PC-9 (cell line): Measurements from ENCODE around the gene GFM1. TPM values are rescaled to one million over a fixed set of nuclear protein-coding genes. Genes with fewer than 3 reads are reported as not detected.

Experiments
- BruUV-seq: library from RNA; stranded (reverse); fragments of 400-500 nt; replicated peaks from 2 replicates; lab custom pipeline; 2021; lab: Mats Ljungman, UMichigan
- CTCF ChIA-PET: fragments of 300-600 bp; sonication (Branson Sonifier 250); formaldehyde crosslinking; loops from one replicate; lab custom pipeline; 2022; ENCODE audit warnings: antibody characterized with exemption; lab: Charles Lee
- POLR2A ChIA-PET: fragments of 300-600 bp; sonication (Branson Sonifier 250); formaldehyde crosslinking; loops from one replicate; lab custom pipeline; 2022; ENCODE audit warnings: antibody characterized with exemption; ENCODE audit not compliant: unreplicated experiment; lab: Charles Lee
- DNase-seq, 2 experiments: peaks; one replicate each; pipeline versions ENCODE4 v3.0.0 to v3.0.0-alpha.2; 2015 to 2022; ENCODE audit warnings: mixed read lengths in 1 of 2
- H2AFZ ChIP-seq: fragments of 200-600 bp; sonication (generic); 2 replicates; pipeline ENCODE4 v1.8.1; 2017; ENCODE audit warnings: antibody characterized with exemption
- H3F3A ChIP-seq: fragments of 200-600 bp; sonication (generic); 2 replicates; pipeline ENCODE4 v1.8.1; 2017; ENCODE audit warnings: antibody characterized with exemption, mild to moderate bottlenecking, low read depth; ENCODE audit not compliant: insufficient read depth
- H3K27ac ChIP-seq: fragments of 200-600 bp; sonication (generic); 2 replicates; pipeline ENCODE4 v1.6.1; 2016; ENCODE audit warnings: mixed run types
- H3K27me3 ChIP-seq: fragments of 200-600 bp; sonication (generic); 2 replicates; pipeline ENCODE4 v1.6.1; 2016; ENCODE audit warnings: low read depth, mixed run types; ENCODE audit not compliant: insufficient read depth
- H3K36me3 ChIP-seq: fragments of 200-600 bp; sonication (generic); 2 replicates; pipeline ENCODE4 v1.6.1; 2016; ENCODE audit warnings: low read depth, mixed run types
- H3K4me1 ChIP-seq: fragments of 200-600 bp; sonication (generic); replicated peaks from 2 replicates; pipeline ENCODE4 v1.6.1; 2016; ENCODE audit warnings: mixed run types; ENCODE audit not compliant: insufficient read depth
- H3K4me2 ChIP-seq: fragments of 200-600 bp; sonication (generic); 2 replicates; pipeline ENCODE4 v1.6.1; 2017; ENCODE audit warnings: mixed run types
- H3K4me3 ChIP-seq: fragments of 200-600 bp; sonication (generic); 2 replicates; pipeline ENCODE4 v1.6.1; 2016; ENCODE audit warnings: mixed run types
- H3K79me2 ChIP-seq: fragments of 200-600 bp; sonication (generic); 2 replicates; pipeline ENCODE4 v1.6.1; 2017; ENCODE audit warnings: low read depth, mixed run types
- H3K9me2 ChIP-seq: fragments of 200-600 bp; sonication (generic); 2 replicates; pipeline ENCODE4 v1.8.1; 2017; ENCODE audit warnings: mild to moderate bottlenecking; ENCODE audit not compliant: insufficient read depth
- H3K9me3 ChIP-seq: fragments of 200-600 bp; sonication (generic); 2 replicates; pipeline ENCODE4 v1.8.1; 2016; ENCODE audit warnings: low read depth; ENCODE audit not compliant: insufficient read depth
- H4K20me1 ChIP-seq: fragments of 200-600 bp; sonication (generic); 2 replicates; pipeline ENCODE4 v1.8.1; 2017; ENCODE audit not compliant: insufficient read depth
- EZH2 ChIP-seq: fragments of 200-600 bp; sonication (generic); IDR thresholded peaks from 2 replicates; pipeline ENCODE4 v1.8.0; 2017; ENCODE audit warnings: antibody characterized with exemption, low read depth
- intact Hi-C: fragments of 100-400 bp; cut with micrococcal nuclease; formaldehyde crosslinking; loops from one replicate; pipeline ENCODE4 v1.10.0; 2022; ENCODE audit not compliant: unreplicated experiment
- total RNA-seq: library from RNA; stranded (reverse); gene quantifications from 2 replicates; pipeline ENCODE4 v1.2.3, GENCODE V29; 2021
- TF ChIP-seq, protein P1 (sequence below): fragments of 200-600 bp; sonication (generic); conservative IDR thresholded peaks from 2 replicates; pipeline ENCODE4 v1.6.1; 2017; ENCODE audit warnings: mixed run types, antibody characterized with exemption, mild to moderate bottlenecking, moderate library complexity

GFM1 gene
- total RNA-seq, 1 experiment from 2014 or later = 43.0 TPM

DNA sequence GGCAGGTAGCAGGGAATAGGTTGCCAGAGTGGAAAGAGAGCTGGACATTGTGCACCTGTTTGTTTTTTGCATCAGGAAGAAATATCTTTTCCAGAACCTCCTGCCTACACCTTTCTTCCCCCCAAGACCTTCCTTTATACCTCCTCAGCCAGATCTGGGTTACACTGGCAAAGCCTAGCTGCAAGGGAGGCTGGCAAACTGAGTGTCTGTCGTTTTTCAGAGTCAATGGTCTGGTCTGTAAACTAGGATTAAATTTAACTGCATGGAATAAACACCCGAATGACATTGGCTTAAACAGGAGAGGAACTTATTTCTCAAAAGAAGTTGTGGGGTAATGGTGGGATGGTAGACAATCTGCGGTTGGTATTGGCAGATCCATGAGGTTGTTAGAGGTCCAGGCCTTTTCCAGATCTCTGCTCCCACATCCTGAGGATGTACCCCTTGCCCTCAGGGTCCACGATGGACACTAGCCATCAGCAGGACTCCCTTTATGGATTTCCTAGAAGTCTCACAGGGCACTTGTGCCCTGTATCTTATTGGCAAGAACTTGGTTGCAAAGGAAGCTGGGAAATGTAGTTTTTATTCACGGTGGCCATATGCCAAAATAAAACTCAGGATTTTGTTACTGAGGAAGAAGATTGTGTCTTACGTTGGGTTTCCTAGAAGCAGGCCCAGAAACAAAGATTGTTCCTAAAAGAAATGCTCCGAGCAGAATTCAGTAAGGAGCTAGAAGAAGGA lies 91.1 kb downstream of the GFM1 start:
- intact Hi-C loops = no loop called here

DNA sequence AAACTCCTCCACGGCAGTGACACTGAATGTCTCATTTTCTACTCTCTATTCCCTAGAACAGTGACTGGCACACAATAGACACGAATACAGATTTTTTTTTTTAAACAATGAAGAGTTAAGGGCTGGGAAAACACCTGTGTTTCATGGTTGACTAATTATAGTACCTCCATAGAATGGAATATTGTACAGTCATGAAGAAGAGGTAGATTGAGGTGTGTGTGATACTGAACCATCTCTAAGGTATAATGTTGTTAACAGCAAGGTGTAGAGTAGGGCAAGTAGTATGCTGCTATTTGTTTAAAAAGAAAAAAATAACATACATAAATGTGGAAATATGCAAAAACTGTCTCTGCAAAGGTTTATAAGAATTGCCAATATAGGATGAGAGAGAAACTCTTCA lies 93.1 kb downstream of the GFM1 start:
- Histone ChIP-seq H3K4me3 (no peak overlapping the region), H3K9me3 (no peaks in the 10 kb centered on the region), H2AFZ (no peak overlapping the region), H3K36me3 (peaks cover 8% of the 10 kb centered on the region; the same call in 1 of the 2 replicates), H3K4me1 (peaks cover 10% of the 10 kb centered on the region), H3K9me2 (no peaks in the 10 kb centered on the region), H3K4me2 (no peak overlapping the region), H3K27me3 (no peaks in the 10 kb centered on the region), H3K27ac (no peak overlapping the region), H4K20me1 (no peaks in the 10 kb centered on the region), H3K79me2 (no peaks in the 10 kb centered on the region), H3F3A (peaks cover 7% of the 10 kb centered on the region)
- DNase-seq = no peak
- no TSS peak for BruUV-seq
- TF ChIP-seq EZH2 = no peak
- TF ChIP-seq, protein P1, sequence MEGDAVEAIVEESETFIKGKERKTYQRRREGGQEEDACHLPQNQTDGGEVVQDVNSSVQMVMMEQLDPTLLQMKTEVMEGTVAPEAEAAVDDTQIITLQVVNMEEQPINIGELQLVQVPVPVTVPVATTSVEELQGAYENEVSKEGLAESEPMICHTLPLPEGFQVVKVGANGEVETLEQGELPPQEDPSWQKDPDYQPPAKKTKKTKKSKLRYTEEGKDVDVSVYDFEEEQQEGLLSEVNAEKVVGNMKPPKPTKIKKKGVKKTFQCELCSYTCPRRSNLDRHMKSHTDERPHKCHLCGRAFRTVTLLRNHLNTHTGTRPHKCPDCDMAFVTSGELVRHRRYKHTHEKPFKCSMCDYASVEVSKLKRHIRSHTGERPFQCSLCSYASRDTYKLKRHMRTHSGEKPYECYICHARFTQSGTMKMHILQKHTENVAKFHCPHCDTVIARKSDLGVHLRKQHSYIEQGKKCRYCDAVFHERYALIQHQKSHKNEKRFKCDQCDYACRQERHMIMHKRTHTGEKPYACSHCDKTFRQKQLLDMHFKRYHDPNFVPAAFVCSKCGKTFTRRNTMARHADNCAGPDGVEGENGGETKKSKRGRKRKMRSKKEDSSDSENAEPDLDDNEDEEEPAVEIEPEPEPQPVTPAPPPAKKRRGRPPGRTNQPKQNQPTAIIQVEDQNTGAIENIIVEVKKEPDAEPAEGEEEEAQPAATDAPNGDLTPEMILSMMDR = no peak
- POLR2A ChIA-PET = interaction anchor here (0.7 kb wide), 1 partner anchor 1816 kb away, joined by 3 read pairs; no protein-coding TSS in a partner anchor
- intact Hi-C loops = no loop called here
- CTCF ChIA-PET = no interaction called here

More for the DNA sequence above, 91.1 kb downstream of the GFM1 start:
- no peak overlapping the region for H3K4me2 ChIP-seq
- DNase-seq = no peak
- no peak overlapping the region for H3K4me3 ChIP-seq
- no peaks in the 10 kb centered on the region for H3K9me2 ChIP-seq
- 0 out of 2 replicates have a peak, but pooled peaks cover 8% of the 10 kb centered on the region for H3K36me3 ChIP-seq
- no peaks in the 10 kb centered on the region for H3K27me3 ChIP-seq
- peaks cover 7% of the 10 kb centered on the region for H3F3A ChIP-seq
- TF ChIP-seq EZH2 = no peak
- TF ChIP-seq, protein P1 = no peak
- POLR2A ChIA-PET = no interaction called here
- H2AFZ ChIP-seq = no peak overlapping the region
- H4K20me1 ChIP-seq = no peaks in the 10 kb centered on the region
- H3K9me3 ChIP-seq = no peaks in the 10 kb centered on the region
- H3K79me2 ChIP-seq = peaks cover 14% of the 10 kb centered on the region
- no peak overlapping the region for H3K27ac ChIP-seq
- H3K4me1 ChIP-seq = peaks cover 17% of the 10 kb centered on the region
- CTCF ChIA-PET = no interaction called here
- BruUV-seq = no TSS peak

DNA sequence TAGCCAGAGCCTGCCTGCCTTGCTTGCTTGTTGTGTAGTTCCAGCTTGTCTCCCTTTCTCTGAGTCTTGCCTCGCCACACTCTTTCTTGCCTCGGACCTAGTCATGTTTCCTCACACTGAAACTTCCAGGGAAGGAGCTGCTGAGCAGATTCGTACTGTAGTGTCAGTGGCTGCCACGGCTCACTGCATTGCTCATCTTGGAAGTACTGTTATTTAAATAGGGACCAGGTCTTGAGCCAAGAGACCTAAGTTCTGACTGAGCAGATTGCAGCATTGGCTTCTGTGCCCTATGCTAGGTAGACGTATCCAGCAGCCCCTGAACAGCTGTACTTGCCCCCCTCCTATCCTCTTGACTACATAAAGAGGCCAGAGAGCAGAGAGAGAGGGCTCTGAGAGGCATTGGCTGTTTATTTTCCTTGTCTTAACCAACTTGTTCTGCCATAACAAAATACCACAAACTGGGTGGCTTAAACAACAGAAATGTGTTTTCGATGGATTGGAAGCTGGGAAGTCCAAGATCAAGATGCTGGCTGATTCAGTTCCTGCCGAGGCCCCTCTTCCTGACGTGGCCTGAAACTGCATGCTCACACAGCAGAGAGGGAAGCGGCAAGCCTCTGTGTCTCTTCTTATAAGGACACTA lies 93.8 kb downstream of the GFM1 start:
- Histone ChIP-seq H3K79me2 (no peaks in the 10 kb centered on the region), H3K36me3 (peaks cover 8% of the 10 kb centered on the region; the same call in 1 of the 2 replicates), H3K4me3 (no peak overlapping the region), H3K9me2 (no peaks in the 10 kb centered on the region), H4K20me1 (no peaks in the 10 kb centered on the region), H2AFZ (no peak overlapping the region), H3K4me1 (peaks cover 10% of the 10 kb centered on the region), H3K27me3 (no peaks in the 10 kb centered on the region), H3K4me2 (no peak overlapping the region), H3K27ac (no peak overlapping the region), H3F3A (peaks cover 4% of the 10 kb centered on the region), H3K9me3 (no peaks in the 10 kb centered on the region)
- intact Hi-C loops = no loop called here
- no TSS peak for BruUV-seq
- ChIA-PET CTCF (no interaction called here), POLR2A (no interaction called here)
- TF ChIP-seq EZH2 = no peak
- TF ChIP-seq, protein P1 = no peak
- no peak for DNase-seq
